Measurements from ENCODE around the gene DHX30.

The DHX30 gene

DNA sequence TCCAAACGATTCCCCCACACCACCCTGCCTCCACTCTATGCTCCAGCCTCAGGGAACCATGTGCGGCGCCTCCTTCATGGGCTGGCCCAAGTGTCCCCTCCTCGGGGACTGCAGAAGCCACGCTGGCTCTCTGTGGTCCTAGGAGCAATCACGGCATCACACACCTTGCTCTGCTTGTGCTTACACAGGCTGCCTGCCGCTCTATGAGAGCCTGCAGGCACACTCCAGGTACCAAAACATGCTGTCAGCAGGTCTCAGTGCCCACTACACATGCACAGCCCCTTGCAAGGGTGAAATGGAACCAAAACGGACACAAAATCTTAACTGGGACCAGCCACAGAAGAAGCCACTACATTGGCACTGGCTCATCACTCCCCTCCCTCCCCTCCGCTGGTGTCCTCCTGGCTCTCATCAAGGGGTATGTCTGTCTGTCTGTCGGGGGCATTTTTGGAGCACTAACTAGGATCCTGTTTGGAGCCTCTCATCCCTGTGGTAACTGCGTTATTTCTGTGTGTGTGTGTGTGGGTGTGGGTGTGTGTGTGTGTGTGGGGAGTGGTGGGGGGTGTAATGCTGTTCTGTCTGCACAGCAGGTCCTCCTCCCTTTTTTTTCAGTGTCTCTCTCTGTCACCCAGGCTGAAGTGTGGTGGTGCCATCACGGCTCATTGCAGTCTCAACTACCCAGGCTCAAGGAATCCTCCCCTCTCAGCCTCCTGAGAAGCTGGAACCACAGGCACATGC lies 60.6 kb downstream of the DHX30 start:
- DNase-seq (ENCODE audit: low read depth) = no peak
- TF ChIP-seq, protein P1, sequence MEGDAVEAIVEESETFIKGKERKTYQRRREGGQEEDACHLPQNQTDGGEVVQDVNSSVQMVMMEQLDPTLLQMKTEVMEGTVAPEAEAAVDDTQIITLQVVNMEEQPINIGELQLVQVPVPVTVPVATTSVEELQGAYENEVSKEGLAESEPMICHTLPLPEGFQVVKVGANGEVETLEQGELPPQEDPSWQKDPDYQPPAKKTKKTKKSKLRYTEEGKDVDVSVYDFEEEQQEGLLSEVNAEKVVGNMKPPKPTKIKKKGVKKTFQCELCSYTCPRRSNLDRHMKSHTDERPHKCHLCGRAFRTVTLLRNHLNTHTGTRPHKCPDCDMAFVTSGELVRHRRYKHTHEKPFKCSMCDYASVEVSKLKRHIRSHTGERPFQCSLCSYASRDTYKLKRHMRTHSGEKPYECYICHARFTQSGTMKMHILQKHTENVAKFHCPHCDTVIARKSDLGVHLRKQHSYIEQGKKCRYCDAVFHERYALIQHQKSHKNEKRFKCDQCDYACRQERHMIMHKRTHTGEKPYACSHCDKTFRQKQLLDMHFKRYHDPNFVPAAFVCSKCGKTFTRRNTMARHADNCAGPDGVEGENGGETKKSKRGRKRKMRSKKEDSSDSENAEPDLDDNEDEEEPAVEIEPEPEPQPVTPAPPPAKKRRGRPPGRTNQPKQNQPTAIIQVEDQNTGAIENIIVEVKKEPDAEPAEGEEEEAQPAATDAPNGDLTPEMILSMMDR (IDR thresholded peaks at IDR 0.05; ENCODE audit: insufficient read depth, low read depth, low read length, missing control alignments) = no peak
- H3K4me3 ChIP-seq (ENCODE audit: low read length) = no peak overlapping the region

DNA sequence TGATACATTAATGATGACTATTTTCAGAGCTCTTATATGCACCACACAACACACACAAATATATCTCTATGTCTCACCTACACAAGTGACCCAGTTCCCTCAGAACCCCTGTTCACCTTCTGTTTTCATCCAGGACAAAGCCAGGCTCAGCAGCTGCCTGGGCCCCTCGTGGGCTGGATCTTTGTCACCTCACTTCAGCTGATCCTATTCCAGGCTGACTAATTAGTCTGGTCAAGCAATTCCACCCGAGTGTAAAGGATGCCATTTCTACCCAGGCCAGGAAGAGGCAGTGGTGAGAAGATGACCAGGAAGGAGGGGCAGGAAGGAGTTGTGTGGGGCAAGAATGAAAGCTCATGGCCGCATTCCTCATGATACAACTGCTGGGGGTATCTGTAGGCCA lies 62.3 kb downstream of the DHX30 start:
- H3K4me3 ChIP-seq (ENCODE audit: low read length) = no peak overlapping the region
- no peak for DNase-seq (ENCODE audit: low read depth)
- TF ChIP-seq, protein P1 (IDR thresholded peaks at IDR 0.05; ENCODE audit: insufficient read depth, low read depth, low read length, missing control alignments) = no peak

DNA sequence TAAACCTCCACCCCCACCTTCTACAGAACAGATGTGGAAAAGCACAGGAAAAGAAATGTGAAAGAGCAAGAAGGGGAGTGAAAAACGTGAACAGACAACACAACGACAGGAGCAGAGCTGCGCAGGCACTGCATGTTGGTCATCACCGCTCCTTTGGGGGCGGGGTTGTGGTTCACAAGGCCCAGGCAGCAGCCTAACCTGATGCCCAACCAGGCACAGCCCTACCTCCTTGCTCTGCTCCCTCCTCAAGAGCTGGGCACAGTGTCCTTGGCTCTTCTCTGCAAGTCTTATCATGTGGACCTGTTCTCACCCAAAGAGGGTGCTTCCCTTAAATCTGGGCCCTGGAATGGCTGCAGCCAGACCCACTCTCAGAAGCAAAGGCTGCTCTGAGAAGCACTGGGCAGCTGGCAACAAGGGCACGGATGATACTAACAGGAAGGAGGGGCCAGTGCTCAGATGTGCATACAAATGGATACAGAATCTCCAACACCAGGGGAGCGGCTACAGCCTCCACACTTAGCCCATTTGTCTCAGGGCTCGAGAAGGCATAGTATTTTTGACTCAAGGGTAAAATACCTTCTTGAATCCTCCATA lies 64.6 kb downstream of the DHX30 start:
- TF ChIP-seq, protein P1 (IDR thresholded peaks at IDR 0.05; ENCODE audit: insufficient read depth, low read depth, low read length, missing control alignments) = no peak

DNA sequence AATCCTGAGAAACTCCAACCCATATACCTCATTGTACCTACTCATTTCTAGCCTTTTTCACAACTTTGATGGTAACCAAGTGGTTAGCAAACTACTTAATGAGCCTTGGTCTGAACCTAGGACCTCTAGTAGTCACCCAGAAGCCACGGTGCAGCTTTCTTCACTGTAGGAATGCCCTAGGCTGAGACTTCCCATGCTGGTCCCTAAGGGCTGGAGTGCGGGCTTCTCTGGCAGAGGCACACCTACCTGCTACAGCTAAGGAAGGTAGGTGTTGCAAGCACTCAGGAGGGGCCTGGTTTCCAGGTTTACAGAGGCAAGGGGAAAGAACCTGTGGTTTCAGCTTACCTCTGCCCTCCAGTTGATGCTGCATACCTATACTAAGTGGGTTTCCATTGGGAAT lies 65.4 kb downstream of the DHX30 start:
- H3K4me3 ChIP-seq (ENCODE audit: low read length) = no peak overlapping the region
- DNase-seq (ENCODE audit: low read depth) = no peak
- TF ChIP-seq, protein P1 (IDR thresholded peaks at IDR 0.05; ENCODE audit: insufficient read depth, low read depth, low read length, missing control alignments) = no peak

More for the DNA sequence above, 64.6 kb downstream of the DHX30 start:
- no peak for DNase-seq (ENCODE audit: low read depth)
- H3K4me3 ChIP-seq (ENCODE audit: low read length) = no peak overlapping the region

DNA sequence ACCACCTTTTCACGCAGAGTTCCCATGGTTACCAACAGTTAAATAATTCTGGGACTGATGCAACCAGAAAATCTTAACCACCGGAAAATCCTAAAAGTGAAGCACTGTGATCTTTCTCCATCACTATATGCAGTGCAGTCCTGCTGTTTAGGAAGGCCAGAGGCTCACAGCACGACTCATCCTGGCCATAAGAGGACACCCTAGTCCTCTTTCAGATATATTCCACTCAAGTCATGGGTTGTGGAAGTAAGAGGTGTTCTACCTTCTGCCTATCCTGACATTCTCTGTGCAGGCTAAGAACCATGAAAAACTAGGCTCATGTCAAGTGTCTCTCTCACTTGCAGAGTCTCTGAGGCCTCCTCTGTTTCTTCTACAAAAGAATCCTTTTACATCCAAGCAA lies 67.2 kb downstream of the DHX30 start:
- H3K4me3 ChIP-seq (ENCODE audit: low read length) = no peak overlapping the region
- TF ChIP-seq, protein P1 (IDR thresholded peaks at IDR 0.05; ENCODE audit: insufficient read depth, low read depth, low read length, missing control alignments) = no peak
- no peak for DNase-seq (ENCODE audit: low read depth)

DNA sequence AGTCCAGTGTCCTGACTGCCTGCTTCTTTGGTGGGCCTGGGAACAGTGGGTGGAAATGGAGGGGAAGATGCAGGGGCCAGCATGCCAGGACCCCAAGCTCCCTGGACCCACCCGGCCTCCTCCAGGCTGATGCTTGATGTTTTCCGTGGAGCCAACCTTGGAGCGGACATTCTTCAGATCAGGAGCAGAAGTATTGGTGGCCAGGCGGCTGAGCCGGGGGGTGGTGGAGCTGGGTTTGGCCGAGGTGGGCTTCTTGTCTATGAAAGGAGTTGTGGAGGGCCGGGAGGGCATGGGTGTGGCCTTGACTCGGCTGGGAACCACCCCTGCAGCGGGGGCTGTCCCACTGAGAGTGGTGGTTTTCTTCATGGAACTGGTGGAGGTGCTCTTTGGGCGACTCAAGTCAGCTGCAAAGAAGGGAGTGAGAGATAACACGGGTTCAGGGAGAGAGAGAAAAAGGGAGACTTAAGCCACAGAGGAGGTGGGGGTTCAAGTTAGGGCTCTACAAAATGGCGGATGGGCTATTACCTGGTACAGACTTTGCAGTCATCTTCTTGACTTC lies 67.8 kb downstream of the DHX30 start:
- no peak overlapping the region for H3K4me3 ChIP-seq (ENCODE audit: low read length)
- TF ChIP-seq, protein P1 (IDR thresholded peaks at IDR 0.05; ENCODE audit: insufficient read depth, low read depth, low read length, missing control alignments) = no peak
- no peak for DNase-seq (ENCODE audit: low read depth)
